NK-92 treated with Interleukin-12 subunit alpha and Interleukin-12 subunit beta, amount 100 ng/mL, for 24 hours (cell line): ENCODE measurements around the gene INHBB.
"Not testable (repeated sequence)": the region's sequence is repeated elsewhere in the genome, so short reads cannot be mapped to it uniquely, and the experiment has no call there.

Source experiments
- DNase-seq: peaks from one replicate; lab custom pipeline; 2025; lab: John Stamatoyannopoulos, UW

INHBB gene

GRCh38 chr2:120381661-120382060 is 35.7 kb downstream of the INHBB start:
- no peak for DNase-seq

- DNase-seq = no peak
Measured at GRCh38 chr2:120382541-120383144, 36.7 kb downstream of the INHBB start.

- DNase-seq = no peak
Measured at GRCh38 chr2:120383191-120383590, 37.3 kb downstream of the INHBB start.

- no peak for DNase-seq
Measured at GRCh38 chr2:120383631-120384340, 37.9 kb downstream of the INHBB start.

GRCh38 chr2:120384486-120385354 is 38.8 kb downstream of the INHBB start:
- no peak for DNase-seq

- DNase-seq = no peak
Measured at GRCh38 chr2:120385355-120386127, 39.6 kb downstream of the INHBB start.

GRCh38 chr2:120388222-120389035 is 42.5 kb downstream of the INHBB start:
- DNase-seq = no peak

GRCh38 chr2:120389036-120389391 is 43.1 kb downstream of the INHBB start:
- DNase-seq = no peak

GRCh38 chr2:120390381-120391055 is 44.6 kb downstream of the INHBB start:
- DNase-seq = no peak

GRCh38 chr2:120391382-120391781 is 45.4 kb downstream of the INHBB start:
- not testable (repeated sequence) for DNase-seq

GRCh38 chr2:120391911-120392665 is 46.2 kb downstream of the INHBB start:
- DNase-seq = no peak

- no peak for DNase-seq
Measured at GRCh38 chr2:120392923-120393322, 47.0 kb downstream of the INHBB start.

GRCh38 chr2:120393456-120393855 is 47.5 kb downstream of the INHBB start:
- no peak for DNase-seq

GRCh38 chr2:120394764-120395163 is 48.8 kb downstream of the INHBB start:
- DNase-seq = no peak

- no peak for DNase-seq
Measured at GRCh38 chr2:120395221-120396012, 49.5 kb downstream of the INHBB start.

- DNase-seq = no peak
Measured at GRCh38 chr2:120396013-120396860, 50.3 kb downstream of the INHBB start.

- no peak for DNase-seq
Measured at GRCh38 chr2:120396861-120397811, 51.2 kb downstream of the INHBB start.
